ENCODE measurements around the gene MED7.

- TF ChIP-seq CTCF (IDR thresholded peaks at IDR 0.05) = no peak
- no peak for TF ChIP-seq POLR2A (IDR thresholded peaks at IDR 0.05)
- no peak for TF ChIP-seq EP300 (IDR thresholded peaks at IDR 0.05)
Observed at GRCh38 chr5:157160001-157160400, 17.3 kb upstream of the MED7 start.
